Epithelial cell of esophagus (primary cell): Measurements from ENCODE around the gene DUSP1.

Experiments used
- DNase-seq: peaks from one replicate; pipeline ENCODE4 v3.0.0; 2010; ENCODE audit warnings: low read depth
- H3K4me3 ChIP-seq: 2 replicates; pipeline ENCODE4 v1.5.1; 2011; ENCODE audit warnings: mild to moderate bottlenecking, low read length, control low read depth
- TF ChIP-seq, protein P1 (sequence below): IDR thresholded peaks from 2 replicates; pipeline ENCODE4 v1.5.1; 2011; ENCODE audit warnings: low read depth, mild to moderate bottlenecking, low read length, control low read depth, inconsistent platforms; ENCODE audit not compliant: insufficient read depth; ENCODE audit errors: missing control alignments

DUSP1 gene

DNA sequence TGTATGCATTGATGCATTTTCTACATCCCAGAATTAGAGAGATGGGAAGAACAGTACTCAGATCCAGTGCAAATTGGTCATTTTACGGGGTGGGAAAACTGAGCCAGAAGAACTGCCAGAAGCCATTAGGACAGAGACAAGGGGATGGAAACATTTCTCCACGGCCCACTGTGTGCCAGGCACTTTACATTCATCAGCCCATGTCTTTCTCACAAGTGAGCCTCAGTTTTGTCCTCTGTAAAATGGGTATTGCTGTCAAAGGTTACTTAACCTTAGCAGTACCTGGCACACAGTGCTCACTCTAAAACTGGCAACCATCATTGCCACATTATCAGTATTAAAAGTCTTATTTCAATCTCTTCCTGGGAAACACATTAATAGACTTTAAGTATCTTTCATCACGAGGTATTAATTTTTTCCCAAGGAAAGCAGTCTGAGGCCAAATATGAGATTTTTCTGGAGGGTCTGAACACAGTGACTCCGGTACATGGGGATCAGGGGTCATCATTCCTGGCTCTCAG, 5.2 kb downstream of the DUSP1 start:
- TF ChIP-seq, protein P1, sequence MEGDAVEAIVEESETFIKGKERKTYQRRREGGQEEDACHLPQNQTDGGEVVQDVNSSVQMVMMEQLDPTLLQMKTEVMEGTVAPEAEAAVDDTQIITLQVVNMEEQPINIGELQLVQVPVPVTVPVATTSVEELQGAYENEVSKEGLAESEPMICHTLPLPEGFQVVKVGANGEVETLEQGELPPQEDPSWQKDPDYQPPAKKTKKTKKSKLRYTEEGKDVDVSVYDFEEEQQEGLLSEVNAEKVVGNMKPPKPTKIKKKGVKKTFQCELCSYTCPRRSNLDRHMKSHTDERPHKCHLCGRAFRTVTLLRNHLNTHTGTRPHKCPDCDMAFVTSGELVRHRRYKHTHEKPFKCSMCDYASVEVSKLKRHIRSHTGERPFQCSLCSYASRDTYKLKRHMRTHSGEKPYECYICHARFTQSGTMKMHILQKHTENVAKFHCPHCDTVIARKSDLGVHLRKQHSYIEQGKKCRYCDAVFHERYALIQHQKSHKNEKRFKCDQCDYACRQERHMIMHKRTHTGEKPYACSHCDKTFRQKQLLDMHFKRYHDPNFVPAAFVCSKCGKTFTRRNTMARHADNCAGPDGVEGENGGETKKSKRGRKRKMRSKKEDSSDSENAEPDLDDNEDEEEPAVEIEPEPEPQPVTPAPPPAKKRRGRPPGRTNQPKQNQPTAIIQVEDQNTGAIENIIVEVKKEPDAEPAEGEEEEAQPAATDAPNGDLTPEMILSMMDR, result no peak
- DNase-seq, result peak; percentile 85
- peak overlapping the region; percentile 19 for H3K4me3 ChIP-seq

DNA sequence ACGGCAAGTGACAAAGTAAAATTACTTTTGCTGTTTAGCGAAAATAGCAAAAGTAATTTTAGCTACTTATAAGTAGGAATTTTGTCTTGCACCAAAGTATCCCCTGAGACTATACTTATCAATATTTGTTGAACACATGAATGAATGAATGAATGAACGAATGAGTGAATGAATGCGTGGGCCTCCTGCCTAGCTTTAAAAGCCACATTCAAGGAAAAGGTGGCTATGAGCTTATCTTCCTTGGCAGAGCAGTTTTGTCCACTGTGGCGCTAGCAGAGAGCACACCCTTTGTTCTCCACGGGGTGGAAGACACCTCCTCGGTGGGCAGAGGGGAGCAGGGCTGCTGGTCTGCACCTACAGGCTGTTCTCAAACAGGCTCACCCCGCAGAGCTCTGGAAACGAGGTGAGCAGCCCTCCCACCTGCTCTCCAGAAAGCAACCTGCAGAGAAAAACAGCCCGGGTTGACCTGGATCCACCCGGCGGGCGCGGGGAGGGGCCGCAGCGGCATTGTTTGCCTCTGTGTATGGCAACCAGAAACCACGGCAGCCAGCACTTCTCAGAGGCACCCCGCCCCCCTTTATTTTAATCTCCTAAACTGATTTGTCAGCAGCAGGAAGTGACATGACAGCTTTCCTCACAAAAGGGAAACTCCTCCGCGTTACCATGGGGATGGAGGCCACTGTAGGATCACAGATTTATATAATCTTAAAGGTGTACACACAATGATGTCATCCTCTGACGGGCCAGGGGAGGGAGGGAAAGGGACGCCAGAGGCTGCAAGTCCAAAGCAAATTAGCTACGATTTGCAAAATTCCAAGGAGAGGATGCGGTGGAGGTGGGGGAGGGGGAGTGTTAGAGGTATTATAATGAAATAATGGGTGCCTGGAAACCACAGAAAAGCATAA, 5.9 kb downstream of the DUSP1 start:
- peak overlapping the region; percentile 28 for H3K4me3 ChIP-seq
- DNase-seq, result peak; percentile 100
- TF ChIP-seq, protein P1, result no peak

DNA sequence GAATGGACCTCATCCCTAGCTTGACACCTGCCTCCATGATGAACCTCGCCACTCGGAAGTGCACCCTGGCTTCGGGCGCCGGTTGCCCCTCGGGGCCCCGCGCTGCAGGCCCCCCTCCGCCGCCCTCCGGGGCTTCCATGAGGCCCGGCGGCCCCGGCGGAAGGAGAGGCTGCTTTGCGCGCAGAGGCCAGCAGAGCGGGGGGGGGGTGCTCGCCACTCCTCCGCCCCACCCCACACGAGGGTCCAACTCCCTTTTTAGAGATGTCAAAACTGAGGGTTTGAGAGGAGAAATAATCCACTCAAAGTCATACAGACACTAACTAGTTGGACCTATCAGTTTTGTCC, 7.9 kb downstream of the DUSP1 start:
- TF ChIP-seq, protein P1, result no peak
- no peak for DNase-seq
- no peak overlapping the region for H3K4me3 ChIP-seq

DNA sequence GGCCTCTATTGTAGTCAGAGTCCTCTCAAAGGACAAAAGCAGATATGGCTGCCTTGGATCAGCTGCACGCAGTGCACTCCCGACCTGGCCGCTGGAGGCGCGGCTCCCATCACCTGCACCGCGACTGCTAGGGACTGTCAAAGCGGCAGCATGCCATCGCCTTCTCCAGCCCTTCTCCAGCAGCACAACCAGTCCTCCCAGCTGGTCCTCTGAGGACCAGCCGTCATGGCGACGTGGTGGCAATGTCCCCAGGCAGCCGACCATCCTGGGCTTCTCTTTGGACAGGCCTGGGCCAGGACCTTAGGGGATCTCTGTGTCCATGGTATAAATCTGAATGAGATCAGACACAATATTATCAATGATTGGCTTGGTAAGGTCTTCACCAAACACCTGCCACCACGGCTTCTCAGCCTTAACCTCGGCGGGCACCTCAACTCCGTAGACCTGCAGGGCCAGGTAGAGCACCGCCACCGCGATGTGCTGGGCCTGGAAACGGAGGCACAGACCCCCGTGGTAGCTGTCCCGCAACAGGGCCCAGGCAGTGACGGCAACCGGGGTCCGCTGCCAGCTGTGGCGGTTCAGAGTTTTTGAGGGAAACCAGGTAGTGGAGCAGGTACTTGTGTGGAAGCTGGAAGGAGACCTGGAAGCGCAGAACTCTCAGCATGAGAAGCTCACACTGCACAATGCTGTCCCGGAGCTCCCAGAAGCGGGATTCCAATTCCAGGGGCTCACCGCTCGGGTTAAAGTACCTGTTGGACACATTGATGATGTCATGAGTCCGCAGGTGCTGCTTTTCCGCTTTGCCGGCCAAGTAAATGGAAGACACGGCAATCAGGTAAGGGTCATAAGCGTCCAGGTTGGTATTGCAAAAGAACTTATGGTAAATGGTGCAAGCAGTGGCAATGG, 8.5 kb downstream of the DUSP1 start:
- no peak for DNase-seq
- H3K4me3 ChIP-seq, result no peak overlapping the region
- TF ChIP-seq, protein P1, result no peak

DNA sequence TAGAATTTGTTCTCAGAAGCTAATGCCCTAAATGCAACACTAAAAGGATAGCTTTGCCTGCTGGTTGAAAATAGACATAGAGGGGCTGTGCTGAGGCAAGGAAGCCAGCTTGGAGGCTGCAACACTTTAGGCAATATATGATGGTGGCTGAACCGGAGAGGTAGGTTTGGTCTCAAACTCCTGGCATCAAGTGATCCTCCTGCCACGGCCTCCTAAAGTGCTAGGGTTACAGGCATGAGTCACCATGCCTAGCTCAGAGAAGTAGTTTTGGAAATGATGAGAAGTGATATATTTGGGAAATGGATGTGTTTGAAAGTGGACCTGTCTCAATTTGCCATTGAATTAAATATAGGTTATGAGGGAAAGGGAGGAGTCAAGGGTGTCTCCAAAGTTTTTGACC, 10.0 kb downstream of the DUSP1 start:
- H3K4me3 ChIP-seq, result no peak overlapping the region
- TF ChIP-seq, protein P1, result no peak
- DNase-seq, result no peak

DNA sequence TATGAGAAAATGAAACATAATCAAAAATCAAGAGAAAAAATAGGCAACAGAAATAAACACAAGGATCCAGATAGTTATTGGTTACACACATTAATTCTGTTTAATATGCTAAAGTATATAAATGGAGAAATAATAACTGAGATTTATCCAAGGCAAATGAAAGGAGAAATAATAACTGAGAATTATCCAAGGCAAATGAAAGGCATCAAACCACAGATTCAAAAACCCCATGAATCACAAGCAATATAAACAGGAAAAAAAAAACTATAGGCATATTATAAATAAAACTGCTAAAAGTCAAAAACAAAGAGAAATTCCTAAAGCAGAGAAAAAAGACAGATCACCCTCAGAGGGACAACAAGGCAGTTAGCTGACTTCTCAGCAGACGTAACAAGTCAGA, 10.9 kb downstream of the DUSP1 start:
- no peak for DNase-seq
- TF ChIP-seq, protein P1, result no peak
- H3K4me3 ChIP-seq, result no peak overlapping the region
